Stimulated activated CD8-positive, alpha-beta memory T cell treated with anti-CD3 and anti-CD28 coated beads, Interleukin-7, amount 100 ng/mL, for 24 hours (primary cell): ENCODE data around the gene LHX1.

Experiments
- DNase-seq: peaks from one replicate; pipeline ENCODE4 v3.0.0-alpha.2; 2020; ENCODE audit warnings: low read depth

Gene LHX1

GRCh38 chr17:36922175-36922574, 15.1 kb upstream of the LHX1 start:
- DNase-seq, result no peak

GRCh38 chr17:36923814-36924221, 13.5 kb upstream of the LHX1 start:
- DNase-seq, result no peak

GRCh38 chr17:36926226-36926625, 11.0 kb upstream of the LHX1 start:
- no peak for DNase-seq

GRCh38 chr17:36926701-36927100, 10.6 kb upstream of the LHX1 start:
- no peak for DNase-seq

GRCh38 chr17:36928471-36929345, 8.6 kb upstream of the LHX1 start:
- no peak for DNase-seq

- DNase-seq, result no peak
These were observed 7.3 kb upstream of the LHX1 start for GRCh38 chr17:36929851-36930582.

GRCh38 chr17:36930583-36930900, 6.7 kb upstream of the LHX1 start:
- no peak for DNase-seq

GRCh38 chr17:36931096-36931696, 6.1 kb upstream of the LHX1 start:
- DNase-seq, result no peak

- DNase-seq, result no peak
These were observed 5.4 kb upstream of the LHX1 start for GRCh38 chr17:36931697-36932382.

GRCh38 chr17:36932383-36932693, 4.9 kb upstream of the LHX1 start:
- DNase-seq, result no peak

GRCh38 chr17:36932694-36933511, 4.4 kb upstream of the LHX1 start:
- DNase-seq, result no peak

GRCh38 chr17:36933512-36934143, 3.6 kb upstream of the LHX1 start:
- DNase-seq, result no peak

- DNase-seq, result no peak
These were observed 3.1 kb upstream of the LHX1 start for GRCh38 chr17:36934144-36934691.

GRCh38 chr17:36934692-36935630, 2.3 kb upstream of the LHX1 start:
- no peak for DNase-seq

- DNase-seq, result no peak
These were observed 1.4 kb upstream of the LHX1 start for GRCh38 chr17:36935671-36936454.

- DNase-seq, result no peak
These were observed 747 bp upstream of the LHX1 start for GRCh38 chr17:36936455-36937000.

GRCh38 chr17:36937959-36938565, 787 bp downstream of the LHX1 start:
- DNase-seq, result no peak

GRCh38 chr17:36938566-36939051, 1.3 kb downstream of the LHX1 start:
- DNase-seq, result no peak
